Fibroblast of mammary gland (primary cell): ENCODE data around the gene SLC38A5.

Source experiments
- DNase-seq: peaks from one replicate; pipeline ENCODE4 v3.0.0-alpha.2; 2010; ENCODE audit warnings: low read depth
- H3K4me3 ChIP-seq: 2 replicates; pipeline ENCODE4 v1.5.1; 2011; ENCODE audit warnings: low read depth, mild to moderate bottlenecking, low read length, moderate library complexity; ENCODE audit not compliant: control insufficient read depth
- CTCF ChIP-seq: conservative IDR thresholded peaks from 2 replicates; pipeline ENCODE4 v1.5.1; 2011; ENCODE audit warnings: low read depth, low read length, inconsistent platforms; ENCODE audit not compliant: control insufficient read depth, insufficient read depth

Gene SLC38A5

GRCh38 chrX:48482526-48482925 lies 12.5 kb upstream of the SLC38A5 start:
- TF ChIP-seq CTCF = no peak
- no peak overlapping the region for H3K4me3 ChIP-seq
- no peak for DNase-seq

- no peak for DNase-seq
Measured at GRCh38 chrX:48480583-48480982, 10.5 kb upstream of the SLC38A5 start.

GRCh38 chrX:48480142-48480541 lies 10.1 kb upstream of the SLC38A5 start:
- TF ChIP-seq CTCF = no peak
- DNase-seq = no peak
- no peak overlapping the region for H3K4me3 ChIP-seq

More at GRCh38 chrX:48480583-48480982, 10.5 kb upstream of the SLC38A5 start:
- no peak for TF ChIP-seq CTCF
- H3K4me3 ChIP-seq = no peak overlapping the region

DNA sequence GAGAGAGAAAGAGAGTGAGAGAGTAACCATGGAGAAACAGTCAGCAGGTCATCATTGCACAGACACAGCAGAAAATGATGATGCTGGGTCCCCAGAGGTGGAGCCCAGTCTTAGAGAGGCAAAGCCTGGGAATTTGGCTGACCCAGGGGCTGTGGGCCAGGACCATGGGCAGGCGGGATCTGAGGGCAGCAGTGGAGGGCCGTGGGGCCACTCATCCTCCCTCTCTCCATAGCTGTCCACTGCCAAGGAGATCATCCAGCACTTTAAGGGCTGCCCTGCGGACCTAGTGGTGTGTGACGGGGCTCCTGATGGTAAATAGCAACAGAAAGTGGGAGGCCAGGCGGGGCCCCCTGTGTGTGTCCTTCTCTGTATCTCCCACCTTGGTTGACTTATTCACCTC lies 8.7 kb upstream of the SLC38A5 start:
- DNase-seq = no peak
- TF ChIP-seq CTCF = no peak
- H3K4me3 ChIP-seq = no peak overlapping the region

DNA sequence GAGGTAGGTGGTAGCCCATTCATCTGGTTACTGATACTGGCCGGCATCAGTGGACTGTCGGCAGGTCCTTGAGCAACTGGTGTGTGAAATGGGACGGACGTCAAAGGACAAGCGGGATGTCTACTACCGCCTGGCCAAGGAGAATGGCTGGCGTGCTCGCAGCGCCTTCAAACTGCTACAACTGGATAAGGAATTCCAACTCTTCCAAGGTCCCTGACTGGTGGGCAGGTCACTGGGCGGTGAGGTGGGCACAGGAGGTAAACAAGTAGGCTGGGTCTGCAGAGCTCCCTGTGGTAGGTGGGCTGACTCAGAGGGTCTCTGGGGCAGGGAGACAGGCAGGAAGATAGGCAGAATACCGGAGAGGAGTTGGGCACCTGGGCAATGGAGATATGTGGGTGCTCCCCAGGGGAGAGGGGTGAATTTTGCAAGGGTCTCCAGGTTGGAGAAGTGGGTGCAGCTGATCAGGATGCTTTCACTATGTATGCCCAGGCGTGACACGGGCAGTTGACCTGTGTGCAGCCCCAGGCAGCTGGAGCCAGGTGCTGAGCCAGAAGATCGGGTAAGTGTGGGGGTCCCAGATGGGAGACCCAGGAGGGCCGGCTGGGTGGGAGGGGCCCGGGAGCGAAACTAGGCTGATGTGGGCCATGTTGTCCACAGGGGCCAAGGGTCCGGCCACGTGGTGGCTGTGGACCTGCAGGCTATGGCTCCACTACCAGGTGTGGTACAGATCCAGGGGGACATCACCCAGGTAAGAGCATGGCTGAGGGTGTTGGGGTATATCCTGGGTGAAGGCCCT lies 8.1 kb upstream of the SLC38A5 start:
- TF ChIP-seq CTCF = no peak
- DNase-seq = no peak
- H3K4me3 ChIP-seq = no peak overlapping the region

DNA sequence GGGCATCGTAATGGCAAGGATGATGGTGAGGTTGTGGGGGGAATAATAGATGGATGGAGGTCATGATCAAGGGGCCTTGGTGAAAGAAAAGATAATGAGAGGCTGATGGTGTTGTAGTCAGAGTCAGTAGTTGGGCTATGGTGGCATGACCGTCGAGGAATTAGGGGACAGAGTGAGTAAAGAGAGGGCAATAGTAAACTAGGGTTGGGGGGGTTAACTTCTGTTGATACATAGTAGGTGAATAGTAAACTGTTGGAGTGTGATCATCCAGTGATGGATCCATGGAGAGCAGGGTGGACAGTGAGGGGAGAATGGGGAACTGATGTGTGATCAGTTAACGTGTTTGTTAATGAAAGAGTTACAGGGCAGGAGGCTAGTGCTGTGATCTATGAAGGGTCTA lies 6.9 kb upstream of the SLC38A5 start:
- no peak for DNase-seq
- no peak for TF ChIP-seq CTCF
- peak overlapping the region; percentile 76 for H3K4me3 ChIP-seq
